Renal pelvis (tissue), 4 donors: Measurements from ENCODE around the gene SLC31A1. TPM values are rescaled to one million over a fixed set of nuclear protein-coding genes. Genes with fewer than 3 reads are reported as not detected.
"Not testable (repeated sequence)": the region's sequence is repeated elsewhere in the genome, so short reads cannot be mapped to it uniquely, and the experiment has no call there.

Experiments
- DNase-seq: peaks from one replicate; pipeline ENCODE4 v3.0.0-alpha.2; 2013
- polyA plus RNA-seq, 3 donors: library from polyadenylated mRNA; unstranded; fragments of 120-200 nt; gene quantifications; one replicate each; pipeline ENCODE4 v1.2.1, GENCODE V29; 2013; ENCODE audit not compliant: insufficient read length in 3 of 3

SLC31A1 gene
- polyA plus RNA-seq, 3 donors: 18.7 to 30.3 (median 23.8) TPM

GRCh38 chr9:113254991-113255390 is 33.6 kb downstream of the SLC31A1 start:
- DNase-seq: no peak

GRCh38 chr9:113255438-113255837 is 34.1 kb downstream of the SLC31A1 start:
- no peak for DNase-seq

- no peak for DNase-seq
Observed at GRCh38 chr9:113257863-113258262, 36.5 kb downstream of the SLC31A1 start.

GRCh38 chr9:113258282-113258681 is 36.9 kb downstream of the SLC31A1 start:
- no peak for DNase-seq

GRCh38 chr9:113261917-113262671 is 40.8 kb downstream of the SLC31A1 start:
- DNase-seq: no peak

GRCh38 chr9:113266174-113266573 is 44.8 kb downstream of the SLC31A1 start:
- no peak for DNase-seq

GRCh38 chr9:113267911-113268566 is 46.7 kb downstream of the SLC31A1 start:
- no peak for DNase-seq

GRCh38 chr9:113269355-113269754 is 48.0 kb downstream of the SLC31A1 start:
- DNase-seq: no peak

- DNase-seq: no peak
Observed at GRCh38 chr9:113269871-113270270, 48.5 kb downstream of the SLC31A1 start.

GRCh38 chr9:113274474-113275156 is 53.3 kb downstream of the SLC31A1 start:
- peak; percentile 72 for DNase-seq

- DNase-seq: peak; percentile 98
Observed at GRCh38 chr9:113275157-113276131, 54.1 kb downstream of the SLC31A1 start, which contains the start of the genes CDC26 and PRPF4. Gene CDC26, minus strand, starts transcription at chr9:113275572. Its CDS starts 3,065 bp downstream, at chr9:113272507. Gene PRPF4, plus strand, starts transcription at chr9:113275658. Its CDS starts 86 bp downstream, at chr9:113275744.

GRCh38 chr9:113278840-113279239 is 57.5 kb downstream of the SLC31A1 start:
- DNase-seq: no peak

- DNase-seq: no peak
Observed at GRCh38 chr9:113281356-113281755, 60.0 kb downstream of the SLC31A1 start.

- no peak for DNase-seq
Observed at GRCh38 chr9:113289091-113289490, 67.7 kb downstream of the SLC31A1 start.

GRCh38 chr9:113290052-113290607 is 68.8 kb downstream of the SLC31A1 start:
- no peak for DNase-seq

GRCh38 chr9:113293285-113293878 is 72.0 kb downstream of the SLC31A1 start:
- no peak for DNase-seq

- not testable (repeated sequence) for DNase-seq
Observed at GRCh38 chr9:113296247-113296646, 74.9 kb downstream of the SLC31A1 start.

GRCh38 chr9:113296796-113297558 is 75.6 kb downstream of the SLC31A1 start:
- DNase-seq: no peak

GRCh38 chr9:113298311-113298710 is 77.0 kb downstream of the SLC31A1 start:
- DNase-seq: no peak
